K562 (cell line): Measurements from ENCODE around the gene HEXIM1. TPM values are rescaled to one million over a fixed set of nuclear protein-coding genes. Genes with fewer than 3 reads are reported as not detected.

Experiments
- ATF1 ChIP-seq, 2 experiments: fragments of 450-650 bp in 1 of 2; IDR thresholded peaks; 2 replicates each; pipeline ENCODE4 v1.6.1; 2016; ENCODE audit warnings: missing compliant biosample characterization in 1 of 2, missing genetic modification characterization in 1 of 2
- CBFB ChIP-seq: sonication (generic); formaldehyde crosslinking; IDR thresholded peaks from 2 replicates; pipeline ENCODE4 v1.4.0; 2020; ENCODE audit warnings: mild to moderate bottlenecking, missing genetic modification reagents
- CCNT2 ChIP-seq: IDR thresholded peaks from 2 replicates; pipeline ENCODE4 v1.6.1; 2011; ENCODE audit warnings: borderline replicate concordance, low read depth, mild to moderate bottlenecking, moderate library complexity, mixed read lengths, low read length; ENCODE audit not compliant: insufficient read length; ENCODE audit errors: extremely low read depth
- CREB1 ChIP-seq, 2 experiments: sonication (generic) in 1 of 2; formaldehyde crosslinking in 1 of 2; IDR thresholded peaks; 2 replicates each; pipeline versions ENCODE4 v1.6.1 to v1.8.0; 2012 to 2022; ENCODE audit warnings: inconsistent platforms in 1 of 2, mild to moderate bottlenecking in 1 of 2, missing genetic modification reagents in 1 of 2, moderate library complexity in 1 of 2
- CXXC5 ChIP-seq: fragments of 250-450 bp; sonication (Bioruptor Pico); IDR thresholded peaks from 2 replicates; pipeline ENCODE4 v1.8.0; 2022; ENCODE audit warnings: inconsistent platforms, mild to moderate bottlenecking, moderate library complexity
- E2F8 ChIP-seq: fragments of 450-650 bp; IDR thresholded peaks from 2 replicates; pipeline ENCODE4 v1.7.1; 2018; ENCODE audit warnings: mild to moderate bottlenecking, low read depth; ENCODE audit not compliant: partially characterized antibody
- ETV5 ChIP-seq: sonication (generic); formaldehyde crosslinking; IDR thresholded peaks from 2 replicates; pipeline ENCODE4 v1.4.0; 2020; ENCODE audit warnings: low read depth, mild to moderate bottlenecking, missing genetic modification reagents
- FOXP4 ChIP-seq: sonication (generic); formaldehyde crosslinking; IDR thresholded peaks from 2 replicates; pipeline ENCODE4 v1.8.0; 2022; ENCODE audit warnings: mild to moderate bottlenecking, missing genetic modification reagents, borderline replicate concordance
- KDM2B ChIP-seq: fragments of 250-450 bp; sonication (Bioruptor Pico); IDR thresholded peaks from 2 replicates; pipeline ENCODE4 v1.8.0; 2021; ENCODE audit warnings: mild to moderate bottlenecking, moderate library complexity
- MEF2D ChIP-seq: conservative IDR thresholded peaks from 2 replicates; pipeline ENCODE4 v1.6.1; 2016; ENCODE audit warnings: low read depth, missing genetic modification characterization, missing compliant biosample characterization
- PML ChIP-seq: IDR thresholded peaks from 2 replicates; pipeline ENCODE4 v1.6.1; 2012; ENCODE audit warnings: low read length, inconsistent platforms
- RBBP5 ChIP-seq: fragments of 200-600 bp; sonication (generic); IDR thresholded peaks from 2 replicates; pipeline ENCODE4 v1.6.1; 2012; ENCODE audit warnings: borderline replicate concordance, mild to moderate bottlenecking, low read length, control low read depth, inconsistent platforms; ENCODE audit not compliant: insufficient read depth, poor library complexity, severe bottlenecking
- STAT5B ChIP-seq: fragments of 250-450 bp; sonication (Bioruptor Pico); IDR thresholded peaks from 2 replicates; pipeline ENCODE4 v1.8.0; 2021; ENCODE audit warnings: mild to moderate bottlenecking, inconsistent platforms
- TSHZ1 ChIP-seq: fragments of 250-450 bp; sonication (Bioruptor Pico); IDR thresholded peaks from 2 replicates; pipeline ENCODE4 v1.4.0; 2020; ENCODE audit warnings: mild to moderate bottlenecking, moderate library complexity
- ZNF146 ChIP-seq: IDR thresholded peaks from one replicate; pipeline ENCODE4 v1.6.1; 2018; ENCODE audit warnings: missing compliant biosample characterization; ENCODE audit not compliant: unreplicated experiment
- ZNF165 ChIP-seq: fragments of 250-450 bp; sonication (Bioruptor Pico); IDR thresholded peaks from 2 replicates; pipeline ENCODE4 v1.4.0; 2020; ENCODE audit warnings: borderline replicate concordance
- polyA plus RNA-seq, 8 experiments: library from polyadenylated mRNA; depleted of rRNA in 4 of 8; stranded (reverse) in 5 of 8; unstranded in 3 of 8; fragments of >200 nt; fragmentation: Nextera tagmentation in 2 of 8; fragmentation: Illumina TruSeq in 1 of 8; extraction: Ambion mirVana in 2 of 8; extraction: Trizol in 1 of 8; gene quantifications; 2 replicates each; pipeline versions ENCODE4 v1.2.1 to v1.2.3, GENCODE V29; 2011 to 2014; ENCODE audit warnings: inconsistent platforms in 1 of 8, missing spikeins in 1 of 8
- total RNA-seq, 7 experiments: library from RNA; depleted of rRNA in 6 of 7; stranded (reverse); fragments of >200 nt in 6 of 7; fragmentation: Illumina TruSeq in 2 of 7; extraction: Trizol in 2 of 7; gene quantifications; 2 replicates each; pipeline versions ENCODE4 v1.2.1 to v1.2.3, GENCODE V29; 2011 to 2021; ENCODE audit warnings: low replicate concordance in 1 of 7
- TF ChIP-seq, protein P1 (sequence below): sonication (generic); formaldehyde crosslinking; IDR thresholded peaks from 2 replicates; pipeline ENCODE4 v1.5.0; 2020; ENCODE audit warnings: missing genetic modification reagents

Gene HEXIM1
- total and polyA plus RNA-seq, 9 of the 15 experiments (the other 6 are each of a cell fraction or from before 2014, with no cell fraction given) = 1.4 to 28.3 (median 9.1) TPM

- TF ChIP-seq MEF2D (tag) = peak; percentile 17; the same call in 1 of the 2 replicates
- no peak for TF ChIP-seq ZNF165 (CRISPR knock-in tag)
- TF ChIP-seq ZNF146 = no peak
- TF ChIP-seq CCNT2 = peak; percentile 50
- TF ChIP-seq RBBP5 = peak; percentile 51
- TF ChIP-seq CBFB = no peak
- peak; percentile 61 for TF ChIP-seq E2F8
- TF ChIP-seq STAT5B (CRISPR knock-in tag) = no peak; the same call in 1 of the 2 replicates
- TF ChIP-seq CXXC5 (CRISPR knock-in tag) = no peak; the same call in 1 of the 2 replicates
- TF ChIP-seq KDM2B = 0 out of 2 replicates have a peak, but pooled peaks have one; percentile 56
- no peak for TF ChIP-seq PML
- no peak for TF ChIP-seq FOXP4
- TF ChIP-seq, protein P1, sequence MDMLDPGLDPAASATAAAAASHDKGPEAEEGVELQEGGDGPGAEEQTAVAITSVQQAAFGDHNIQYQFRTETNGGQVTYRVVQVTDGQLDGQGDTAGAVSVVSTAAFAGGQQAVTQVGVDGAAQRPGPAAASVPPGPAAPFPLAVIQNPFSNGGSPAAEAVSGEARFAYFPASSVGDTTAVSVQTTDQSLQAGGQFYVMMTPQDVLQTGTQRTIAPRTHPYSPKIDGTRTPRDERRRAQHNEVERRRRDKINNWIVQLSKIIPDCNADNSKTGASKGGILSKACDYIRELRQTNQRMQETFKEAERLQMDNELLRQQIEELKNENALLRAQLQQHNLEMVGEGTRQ (CRISPR knock-in tag) = no peak
- no peak for TF ChIP-seq ATF1 (CRISPR knock-in tag; IDR thresholded peaks at IDR 0.05)
- no peak; the same call in 1 of the 2 replicates for TF ChIP-seq ATF1 (tag; IDR thresholded peaks at IDR 0.05)
- TF ChIP-seq ETV5 (CRISPR knock-in tag) = no peak
- TF ChIP-seq TSHZ1 (CRISPR knock-in tag) = no peak; the same call in 1 of the 2 replicates
- peak; percentile 36; the same call in 1 of the 2 replicates for TF ChIP-seq CREB1 (IDR thresholded peaks at IDR 0.05)
- no peak for TF ChIP-seq CREB1 (CRISPR knock-in tag; IDR thresholded peaks at IDR 0.05)
Measured at GRCh38 chr17:45147581-45148182, 593 bp upstream of the HEXIM1 start (continued).
